ENCODE measurements around the gene C4orf50.

C4orf50 gene

GRCh38 chr4:6038711-6039110, 20.5 kb upstream of the C4orf50 start:
- Histone ChIP-seq H3K27ac (no peak overlapping the region), H3K4me1 (ENCODE audit: control insufficient read depth in 1 of 2, insufficient read depth in 1 of 2, low read depth in 1 of 2, low read length in 1 of 2) (no peaks in the 10 kb centered on the region), H3K9me3 (no peaks in the 10 kb centered on the region), H3K27me3 (no peaks in the 10 kb centered on the region), H3K4me3 (ENCODE audit: low read depth in 1 of 2, low read length in 1 of 2) (no peak overlapping the region), H3K36me3 (no peaks in the 10 kb centered on the region)
- TF ChIP-seq CTCF (IDR thresholded peaks at IDR 0.05), result no peak

GRCh38 chr4:6035786-6036185, 17.6 kb upstream of the C4orf50 start:
- Histone ChIP-seq H3K27me3 (peaks cover 10% of the 10 kb centered on the region), H3K4me3 (ENCODE audit: low read depth in 1 of 2, low read length in 1 of 2) (no peak overlapping the region), H3K27ac (no peak overlapping the region), H3K9me3 (no peaks in the 10 kb centered on the region), H3K4me1 (ENCODE audit: control insufficient read depth in 1 of 2, insufficient read depth in 1 of 2, low read depth in 1 of 2, low read length in 1 of 2) (no peaks in the 10 kb centered on the region), H3K36me3 (no peaks in the 10 kb centered on the region)
- no peak for TF ChIP-seq CTCF (IDR thresholded peaks at IDR 0.05)

DNA sequence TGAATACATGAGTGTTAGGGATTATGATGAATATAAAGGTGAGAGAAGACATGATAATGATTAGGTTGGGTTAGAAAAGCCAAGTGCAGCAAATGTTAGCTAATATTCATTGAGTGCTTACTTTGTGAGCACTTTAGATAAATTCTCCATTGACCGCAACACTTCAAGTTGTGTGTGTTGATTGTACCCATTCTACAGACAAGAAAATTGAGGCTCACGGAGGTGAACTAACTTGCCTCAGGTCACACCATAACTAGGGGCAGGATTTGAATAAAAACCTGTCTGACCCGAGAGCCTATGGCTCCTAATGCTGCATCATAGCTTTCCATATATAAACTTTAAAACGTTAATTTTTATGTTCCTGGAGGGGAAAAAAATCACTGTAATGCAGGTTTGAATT, 15.2 kb upstream of the C4orf50 start:
- Histone ChIP-seq H3K4me3 (ENCODE audit: low read depth in 1 of 2, low read length in 1 of 2) (no peak overlapping the region), H3K4me1 (ENCODE audit: control insufficient read depth in 1 of 2, insufficient read depth in 1 of 2, low read depth in 1 of 2, low read length in 1 of 2) (no peaks in the 10 kb centered on the region), H3K27ac (no peak overlapping the region), H3K27me3 (peaks cover 10% of the 10 kb centered on the region), H3K9me3 (no peaks in the 10 kb centered on the region), H3K36me3 (no peaks in the 10 kb centered on the region)
- TF ChIP-seq CTCF (IDR thresholded peaks at IDR 0.05), result no peak

DNA sequence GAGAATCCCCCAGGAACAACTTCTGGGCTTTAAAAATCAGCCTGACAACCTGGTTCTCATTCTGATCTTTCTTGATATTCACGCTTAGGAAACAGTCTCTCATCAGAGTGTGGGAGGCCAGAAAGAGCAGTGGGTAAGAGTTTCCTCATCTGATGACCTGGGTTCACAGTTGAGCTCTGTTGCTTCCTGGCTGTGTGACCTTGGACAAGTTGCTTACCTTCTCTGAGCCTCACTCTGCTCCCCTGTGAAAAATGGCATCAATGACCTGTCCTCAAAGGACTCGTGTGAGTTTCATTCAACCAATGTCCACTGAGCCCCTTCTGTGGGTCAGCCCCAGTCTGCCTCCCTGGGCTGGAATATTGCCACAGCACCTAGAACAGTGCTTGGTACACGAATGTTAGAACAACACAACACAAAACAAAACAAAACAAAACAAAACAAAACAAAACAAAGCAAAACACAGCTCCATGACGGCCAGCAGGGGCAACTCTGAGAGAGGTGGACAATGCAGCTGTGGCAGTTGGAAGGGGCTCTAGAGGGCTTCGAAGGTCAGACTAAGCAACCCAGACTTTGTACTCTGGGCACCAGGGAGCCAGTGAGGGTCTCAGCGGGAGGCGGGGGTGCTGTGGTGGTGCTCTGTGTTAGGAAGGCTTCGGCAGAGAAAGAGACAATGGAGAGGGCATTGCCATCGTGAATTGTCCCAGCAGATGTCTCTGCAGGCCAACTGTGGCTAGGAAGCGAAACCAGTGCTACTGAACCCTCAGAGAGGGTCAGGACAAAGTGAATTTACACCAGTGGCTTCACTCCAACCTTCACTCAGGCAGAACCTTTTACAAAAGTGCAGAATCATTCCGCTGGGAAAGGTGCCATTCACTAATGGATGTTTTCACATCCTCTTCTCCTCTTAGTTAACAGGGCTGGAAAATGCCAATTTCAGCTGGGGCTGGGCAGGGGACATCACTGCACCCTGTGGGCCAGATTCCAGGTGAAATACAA, 14.3 kb upstream of the C4orf50 start:
- no peaks in the 10 kb centered on the region for H3K4me1 ChIP-seq (ENCODE audit: control insufficient read depth in 1 of 2, insufficient read depth in 1 of 2, low read depth in 1 of 2, low read length in 1 of 2)
- no peak overlapping the region for H3K4me3 ChIP-seq (ENCODE audit: low read depth in 1 of 2, low read length in 1 of 2)
- no peaks in the 10 kb centered on the region for H3K36me3 ChIP-seq
- TF ChIP-seq CTCF (IDR thresholded peaks at IDR 0.05), result no peak
- no peaks in the 10 kb centered on the region for H3K9me3 ChIP-seq
- H3K27ac ChIP-seq, result no peak overlapping the region
- H3K27me3 ChIP-seq, result peaks cover 10% of the 10 kb centered on the region

GRCh38 chr4:6031846-6032245, 13.6 kb upstream of the C4orf50 start:
- H3K36me3 ChIP-seq, result no peaks in the 10 kb centered on the region
- no peak overlapping the region for H3K4me3 ChIP-seq (ENCODE audit: low read depth in 1 of 2, low read length in 1 of 2)
- H3K27ac ChIP-seq, result no peak overlapping the region
- H3K27me3 ChIP-seq, result peaks cover 10% of the 10 kb centered on the region
- no peak for TF ChIP-seq CTCF (IDR thresholded peaks at IDR 0.05)
- no peaks in the 10 kb centered on the region for H3K9me3 ChIP-seq
- H3K4me1 ChIP-seq (ENCODE audit: control insufficient read depth in 1 of 2, insufficient read depth in 1 of 2, low read depth in 1 of 2, low read length in 1 of 2), result no peaks in the 10 kb centered on the region

Measured in neutrophil (primary cell).